Thymus (tissue), 11 donors: ENCODE data around the gene HS6ST3. TPM values are rescaled to one million over a fixed set of nuclear protein-coding genes. Genes with fewer than 3 reads are reported as not detected.

Experiments
- DNase-seq, 9 donors: peaks; one replicate each; pipeline ENCODE4 v3.0.0-alpha.2; 2013; ENCODE audit warnings: low spot score in 9 of 9, low read depth in 6 of 9, missing footprints in 1 of 9
- H3K27ac ChIP-seq, 2 donors: one replicate each; pipeline ENCODE4 v1.5.1; 2013; ENCODE audit warnings: control low read depth in 1 of 2, low read depth in 1 of 2, low read length in 1 of 2, mild to moderate bottlenecking in 1 of 2, moderate library complexity in 1 of 2
- H3K27me3 ChIP-seq, 2 donors: one replicate each; pipeline ENCODE4 v1.5.1; 2013; ENCODE audit warnings: low read length in 1 of 2; ENCODE audit not compliant: control insufficient read depth in 2 of 2, insufficient read depth in 1 of 2
- H3K36me3 ChIP-seq, 2 donors: one replicate each; pipeline ENCODE4 v1.5.1; 2013; ENCODE audit warnings: low read length in 1 of 2, mild to moderate bottlenecking in 1 of 2, moderate library complexity in 1 of 2; ENCODE audit not compliant: control insufficient read depth in 2 of 2, insufficient read depth in 2 of 2
- H3K4me1 ChIP-seq, 2 donors: one replicate each; pipeline ENCODE4 v1.5.1; 2013; ENCODE audit warnings: low read length in 2 of 2; ENCODE audit not compliant: control insufficient read depth in 2 of 2, insufficient read depth in 2 of 2
- H3K4me3 ChIP-seq, 2 donors: one replicate each; pipeline ENCODE4 v1.5.1; 2013; ENCODE audit warnings: low read length in 2 of 2, control low read depth in 1 of 2, mild to moderate bottlenecking in 1 of 2
- H3K9me3 ChIP-seq, 2 donors: one replicate each; pipeline ENCODE4 v1.5.1; 2013; ENCODE audit warnings: low read length in 1 of 2, mild to moderate bottlenecking in 1 of 2; ENCODE audit not compliant: control insufficient read depth in 2 of 2, insufficient read depth in 1 of 2
- WGBS: extraction: QIAGEN DNeasy Blood & Tissue Kit; methylation state at CpG from one replicate; pipeline ENCODE4 v1.1.7; 2013; 5-methylcytosine and 5-hydroxymethylcytosine counted together
- polyA plus RNA-seq: library from polyadenylated mRNA; stranded (reverse); fragments of 200-250 nt; gene quantifications from one replicate; pipeline ENCODE4 v1.2.3, GENCODE V29; 2013
- total RNA-seq: library from RNA; stranded (reverse); fragments of 120-200 nt; gene quantifications from one replicate; pipeline ENCODE4 v1.2.4, GENCODE V29; 2013
- donor health status: healthy.

HS6ST3 gene
- total and polyA plus RNA-seq, 2 donors: 0.05 to 0.07 TPM

GRCh38 chr13:96667294-96668018 lies 577.5 kb downstream of the HS6ST3 start:
- Histone ChIP-seq H3K4me1 (no peaks in the 10 kb centered on the region), H3K27ac (no peak overlapping the region), H3K4me3 (no peak overlapping the region), H3K27me3 (no peaks in the 10 kb centered on the region), H3K9me3 (peaks cover 2 to 8% of the 10 kb centered on the region in 2 donors), H3K36me3 (no peaks in the 10 kb centered on the region)
- DNase-seq: no peak
- 85% methylated on average over 5 of the region's 5 CpGs for WGBS

GRCh38 chr13:96671073-96671472 lies 581.2 kb downstream of the HS6ST3 start:
- Histone ChIP-seq H3K4me3 (no peak overlapping the region), H3K27me3 (no peaks in the 10 kb centered on the region)
- DNase-seq: no peak

DNA sequence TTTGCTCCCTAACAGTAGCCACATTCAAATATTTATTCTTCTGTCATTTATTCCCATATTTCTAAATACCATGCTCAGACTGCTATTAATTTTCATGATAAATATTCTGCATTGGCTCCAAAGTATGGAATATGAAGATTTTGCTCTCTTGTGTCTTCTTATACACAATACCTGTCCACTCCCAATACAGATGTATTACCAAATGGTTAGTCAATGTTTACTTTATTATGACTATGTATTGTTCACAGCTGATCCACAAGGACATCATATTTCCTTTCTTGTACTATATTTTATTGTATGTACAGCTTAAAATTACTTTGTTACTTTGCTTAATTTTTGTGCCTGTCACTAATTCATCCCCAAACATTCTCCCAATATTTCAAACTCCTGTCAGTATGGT lies 582.1 kb downstream of the HS6ST3 start:
- Histone ChIP-seq H3K27me3 (no peaks in the 10 kb centered on the region), H3K36me3 (no peaks in the 10 kb centered on the region), H3K4me1 (no peaks in the 10 kb centered on the region), H3K27ac (no peak overlapping the region), H3K4me3 (no peak overlapping the region), H3K9me3 (peaks cover 0 to 3% of the 10 kb centered on the region in 2 donors)
- DNase-seq: no peak

More at GRCh38 chr13:96671073-96671472, 581.2 kb downstream of the HS6ST3 start:
- Histone ChIP-seq H3K9me3 (peaks cover 0 to 3% of the 10 kb centered on the region in 2 donors), H3K27ac (no peak overlapping the region), H3K4me1 (no peaks in the 10 kb centered on the region), H3K36me3 (no peaks in the 10 kb centered on the region)

- 78% methylated on average over 3 of the region's 3 CpGs for WGBS
- DNase-seq: no peak
- H3K27ac ChIP-seq: no peak overlapping the region
Observed at GRCh38 chr13:96673825-96674224, 583.9 kb downstream of the HS6ST3 start.

DNA sequence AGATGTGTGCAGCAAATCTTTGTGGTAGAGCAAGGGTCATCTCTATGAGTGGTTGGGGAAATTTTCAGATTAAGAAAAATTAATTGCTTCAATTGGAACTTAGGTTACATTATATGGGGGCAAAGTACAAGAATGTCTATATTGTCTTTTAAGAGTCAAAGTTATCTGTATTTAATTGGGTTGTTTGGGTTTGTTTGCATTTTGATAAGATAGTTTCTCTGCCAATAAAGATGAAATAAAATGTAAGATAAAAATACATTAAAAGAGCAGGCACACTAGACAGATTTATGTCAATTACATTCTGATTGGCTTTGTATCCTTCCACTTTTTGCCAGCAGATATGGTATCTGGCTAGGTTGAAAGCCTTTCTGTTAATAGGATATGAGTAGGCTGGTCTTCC lies 587.1 kb downstream of the HS6ST3 start:
- Histone ChIP-seq H3K27ac (no peak overlapping the region), H3K9me3 (peaks cover 0 to 3% of the 10 kb centered on the region in 2 donors), H3K4me1 (no peaks in the 10 kb centered on the region), H3K4me3 (no peak overlapping the region), H3K27me3 (no peaks in the 10 kb centered on the region), H3K36me3 (no peaks in the 10 kb centered on the region)
- DNase-seq: no peak

More at GRCh38 chr13:96673825-96674224, 583.9 kb downstream of the HS6ST3 start:
- peaks cover 0 to 3% of the 10 kb centered on the region in 2 donors for H3K9me3 ChIP-seq
- H3K4me1 ChIP-seq: no peaks in the 10 kb centered on the region
- no peaks in the 10 kb centered on the region for H3K27me3 ChIP-seq
- no peaks in the 10 kb centered on the region for H3K36me3 ChIP-seq
- no peak overlapping the region for H3K4me3 ChIP-seq

- peaks cover 0 to 3% of the 10 kb centered on the region in 2 donors for H3K9me3 ChIP-seq
- no peak for DNase-seq
- no peak overlapping the region for H3K27ac ChIP-seq
- WGBS: 84% methylated on average over 2 of the region's 2 CpGs
- no peak overlapping the region for H3K4me3 ChIP-seq
- H3K4me1 ChIP-seq: no peaks in the 10 kb centered on the region
- no peaks in the 10 kb centered on the region for H3K27me3 ChIP-seq
- H3K36me3 ChIP-seq: no peaks in the 10 kb centered on the region
Observed at GRCh38 chr13:96678801-96679200, 588.9 kb downstream of the HS6ST3 start.

- no peak overlapping the region for H3K4me3 ChIP-seq
- H3K27ac ChIP-seq: no peak overlapping the region
- no peak for DNase-seq
- no peaks in the 10 kb centered on the region for H3K36me3 ChIP-seq
- no peaks in the 10 kb centered on the region for H3K27me3 ChIP-seq
- no peaks in the 10 kb centered on the region for H3K4me1 ChIP-seq
- WGBS: 92% methylated on average over 5 of the region's 5 CpGs
- H3K9me3 ChIP-seq: peaks cover 0 to under 1% of the 10 kb centered on the region in 2 donors
Observed at GRCh38 chr13:96680898-96681297, 591.0 kb downstream of the HS6ST3 start.

- no peaks in the 10 kb centered on the region for H3K27me3 ChIP-seq
- no peak overlapping the region for H3K4me3 ChIP-seq
- H3K9me3 ChIP-seq: no peaks in the 10 kb centered on the region
- no peaks in the 10 kb centered on the region for H3K4me1 ChIP-seq
- no peaks in the 10 kb centered on the region for H3K36me3 ChIP-seq
- no peak for DNase-seq
- H3K27ac ChIP-seq: no peak overlapping the region
Observed at GRCh38 chr13:96681766-96682165, 591.9 kb downstream of the HS6ST3 start.

DNA sequence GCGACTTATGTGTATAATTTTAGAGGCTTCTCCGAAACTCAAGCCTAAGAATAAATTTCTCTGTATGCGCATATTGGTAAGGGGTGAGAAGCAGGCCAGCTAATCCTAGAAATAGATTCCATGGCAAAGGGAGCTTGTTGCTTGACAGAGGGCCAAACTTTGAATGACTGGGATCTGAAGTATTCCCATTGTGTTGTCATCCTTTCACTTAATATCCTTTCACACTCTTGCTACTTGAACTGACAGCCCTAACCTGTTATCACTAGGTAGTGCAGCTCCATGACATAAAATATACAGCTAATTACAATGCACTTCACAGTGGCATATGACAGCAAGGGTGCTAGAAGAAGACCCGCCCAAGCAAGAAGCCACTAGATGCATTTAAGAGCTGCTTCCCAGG lies 594.6 kb downstream of the HS6ST3 start:
- H3K27me3 ChIP-seq: no peaks in the 10 kb centered on the region
- H3K36me3 ChIP-seq: no peaks in the 10 kb centered on the region
- no peaks in the 10 kb centered on the region for H3K9me3 ChIP-seq
- H3K27ac ChIP-seq: no peak overlapping the region
- no peaks in the 10 kb centered on the region for H3K4me1 ChIP-seq
- WGBS: 92% methylated on average over 4 of the region's 4 CpGs
- no peak overlapping the region for H3K4me3 ChIP-seq
- no peak for DNase-seq
